ENCODE results near the gene PRKAR2B.

The PRKAR2B gene

GRCh38 chr7:107157091-107157490 lies 112.6 kb downstream of the PRKAR2B start:
- Histone ChIP-seq H4K8ac (ENCODE audit: low read depth, low read length) (no peak overlapping the region), H2BK15ac (ENCODE audit: low read length) (no peak overlapping the region), H2AK5ac (ENCODE audit: low read depth, low read length) (no peak overlapping the region), H3K27ac (replicated peaks; ENCODE audit: low read length) (no peak overlapping the region), H3K9ac (ENCODE audit: low read depth, low read length, poor library complexity) (no peak overlapping the region), H3K4me2 (ENCODE audit: insufficient read depth, low read length, poor library complexity, severe bottlenecking) (no peak overlapping the region), H3K79me1 (ENCODE audit: low read depth, low read length) (no peaks in the 10 kb centered on the region), H2BK120ac (ENCODE audit: low read depth, low read length) (no peak overlapping the region), H3K36me3 (replicated peaks in 1 of 2; ENCODE audit: control insufficient read depth in 2 of 2, insufficient read depth in 2 of 2, low read length in 2 of 2) (peaks cover 2 to 3% of the 10 kb centered on the region in 2 donors), H3K18ac (ENCODE audit: low read length) (no peak overlapping the region), H3K4me1 (ENCODE audit: control insufficient read depth in 2 of 2, insufficient read depth in 1 of 2, low read depth in 1 of 2, low read length in 2 of 2) (no peaks in the 10 kb centered on the region), H3K4me3 (ENCODE audit: low read length in 2 of 2) (no peak overlapping the region), H4K91ac (ENCODE audit: low read depth, low read length, poor library complexity) (no peak overlapping the region), H2AFZ (ENCODE audit: low read length) (no peak overlapping the region), H3K27me3 (ENCODE audit: control insufficient read depth in 3 of 3, insufficient read depth in 3 of 3, low read depth in 1 of 3, low read length in 3 of 3) (no peaks in the 10 kb centered on the region), H3K9me3 (replicated peaks in 1 of 2; ENCODE audit: control insufficient read depth in 2 of 2, insufficient read depth in 1 of 2, low read depth in 1 of 2, low read length in 2 of 2) (no peaks in the 10 kb centered on the region), H3K4ac (ENCODE audit: low read length) (no peak overlapping the region), H3K23ac (ENCODE audit: low read depth, low read length, poor library complexity) (no peak overlapping the region), H2BK5ac (ENCODE audit: low read length) (no peak overlapping the region), H3K14ac (ENCODE audit: low read length) (no peak overlapping the region), H2BK12ac (ENCODE audit: low read length) (no peak overlapping the region)
- no peak for DNase-seq (ENCODE audit: low spot score)
- WGBS, 2 donors (ENCODE audit: extremely low coverage in 2 of 2, insufficient read length in 2 of 2, insufficient replicate concordance in 1 of 2) = no CpG with 5 or more reads among the region's 7 CpGs

- WGBS, 2 donors (ENCODE audit: extremely low coverage in 2 of 2, insufficient read length in 2 of 2, insufficient replicate concordance in 1 of 2) = 100% methylated on average over 1 of the region's 2 CpGs; no CpG with 5 or more reads in 1 of the 2 donors
- H3K14ac ChIP-seq (ENCODE audit: low read length) = no peak overlapping the region
- no peak for DNase-seq (ENCODE audit: low spot score)
Observed at GRCh38 chr7:107158028-107158427, 113.5 kb downstream of the PRKAR2B start.

GRCh38 chr7:107160389-107160788 lies 115.9 kb downstream of the PRKAR2B start:
- Histone ChIP-seq H3K18ac (ENCODE audit: low read length) (no peak overlapping the region), H3K4me1 (ENCODE audit: control insufficient read depth in 2 of 2, insufficient read depth in 1 of 2, low read depth in 1 of 2, low read length in 2 of 2) (no peaks in the 10 kb centered on the region), H3K4me2 (ENCODE audit: insufficient read depth, low read length, poor library complexity, severe bottlenecking) (no peak overlapping the region), H3K9ac (ENCODE audit: low read depth, low read length, poor library complexity) (no peak overlapping the region), H2BK15ac (ENCODE audit: low read length) (no peak overlapping the region), H3K23ac (ENCODE audit: low read depth, low read length, poor library complexity) (no peak overlapping the region), H2AFZ (ENCODE audit: low read length) (no peak overlapping the region), H3K4ac (ENCODE audit: low read length) (no peak overlapping the region), H3K79me1 (ENCODE audit: low read depth, low read length) (no peaks in the 10 kb centered on the region), H2BK120ac (ENCODE audit: low read depth, low read length) (no peak overlapping the region), H3K27ac (replicated peaks; ENCODE audit: low read length) (no peak overlapping the region), H3K14ac (ENCODE audit: low read length) (no peak overlapping the region), H2BK5ac (ENCODE audit: low read length) (no peak overlapping the region), H4K8ac (ENCODE audit: low read depth, low read length) (no peak overlapping the region), H2BK12ac (ENCODE audit: low read length) (no peak overlapping the region), H4K91ac (ENCODE audit: low read depth, low read length, poor library complexity) (no peak overlapping the region), H3K36me3 (replicated peaks in 1 of 2; ENCODE audit: control insufficient read depth in 2 of 2, insufficient read depth in 2 of 2, low read length in 2 of 2) (peaks cover 0 to 3% of the 10 kb centered on the region in 2 donors), H3K27me3 (ENCODE audit: control insufficient read depth in 3 of 3, insufficient read depth in 3 of 3, low read depth in 1 of 3, low read length in 3 of 3) (no peaks in the 10 kb centered on the region), H2AK5ac (ENCODE audit: low read depth, low read length) (no peak overlapping the region), H3K9me3 (replicated peaks in 1 of 2; ENCODE audit: control insufficient read depth in 2 of 2, insufficient read depth in 1 of 2, low read depth in 1 of 2, low read length in 2 of 2) (no peaks in the 10 kb centered on the region), H3K4me3 (ENCODE audit: low read length in 2 of 2) (no peak overlapping the region)
- no CpG with 5 or more reads among the region's 2 CpGs for WGBS, 2 donors (ENCODE audit: extremely low coverage in 2 of 2, insufficient read length in 2 of 2, insufficient replicate concordance in 1 of 2)
- DNase-seq (ENCODE audit: low spot score) = no peak

More at GRCh38 chr7:107158028-107158427, 113.5 kb downstream of the PRKAR2B start:
- H3K36me3 ChIP-seq (replicated peaks in 1 of 2; ENCODE audit: control insufficient read depth in 2 of 2, insufficient read depth in 2 of 2, low read length in 2 of 2) = peaks cover 2 to 3% of the 10 kb centered on the region in 2 donors
- H3K9ac ChIP-seq (ENCODE audit: low read depth, low read length, poor library complexity) = no peak overlapping the region
- no peaks in the 10 kb centered on the region for H3K27me3 ChIP-seq (ENCODE audit: control insufficient read depth in 3 of 3, insufficient read depth in 3 of 3, low read depth in 1 of 3, low read length in 3 of 3)
- no peak overlapping the region for H3K4me3 ChIP-seq (ENCODE audit: low read length in 2 of 2)
- no peak overlapping the region for H2BK15ac ChIP-seq (ENCODE audit: low read length)
- H3K4me1 ChIP-seq (ENCODE audit: control insufficient read depth in 2 of 2, insufficient read depth in 1 of 2, low read depth in 1 of 2, low read length in 2 of 2) = no peaks in the 10 kb centered on the region
- no peak overlapping the region for H2BK5ac ChIP-seq (ENCODE audit: low read length)
- no peak overlapping the region for H2AK5ac ChIP-seq (ENCODE audit: low read depth, low read length)
- H4K91ac ChIP-seq (ENCODE audit: low read depth, low read length, poor library complexity) = no peak overlapping the region
- no peak overlapping the region for H4K8ac ChIP-seq (ENCODE audit: low read depth, low read length)
- H2BK12ac ChIP-seq (ENCODE audit: low read length) = no peak overlapping the region
- H3K4ac ChIP-seq (ENCODE audit: low read length) = no peak overlapping the region
- no peaks in the 10 kb centered on the region for H3K9me3 ChIP-seq (replicated peaks in 1 of 2; ENCODE audit: control insufficient read depth in 2 of 2, insufficient read depth in 1 of 2, low read depth in 1 of 2, low read length in 2 of 2)
- no peaks in the 10 kb centered on the region for H3K79me1 ChIP-seq (ENCODE audit: low read depth, low read length)
- H2BK120ac ChIP-seq (ENCODE audit: low read depth, low read length) = no peak overlapping the region
- no peak overlapping the region for H3K27ac ChIP-seq (replicated peaks; ENCODE audit: low read length)
- no peak overlapping the region for H2AFZ ChIP-seq (ENCODE audit: low read length)
- no peak overlapping the region for H3K23ac ChIP-seq (ENCODE audit: low read depth, low read length, poor library complexity)
- no peak overlapping the region for H3K4me2 ChIP-seq (ENCODE audit: insufficient read depth, low read length, poor library complexity, severe bottlenecking)
- H3K18ac ChIP-seq (ENCODE audit: low read length) = no peak overlapping the region

GRCh38 chr7:107161415-107161814 lies 116.9 kb downstream of the PRKAR2B start:
- Histone ChIP-seq H3K79me1 (ENCODE audit: low read depth, low read length) (no peaks in the 10 kb centered on the region), H3K14ac (ENCODE audit: low read length) (no peak overlapping the region), H4K8ac (ENCODE audit: low read depth, low read length) (no peak overlapping the region), H2BK5ac (ENCODE audit: low read length) (no peak overlapping the region), H3K4me3 (ENCODE audit: low read length in 2 of 2) (no peak overlapping the region), H2BK12ac (ENCODE audit: low read length) (no peak overlapping the region), H3K4ac (ENCODE audit: low read length) (no peak overlapping the region), H3K27me3 (ENCODE audit: control insufficient read depth in 3 of 3, insufficient read depth in 3 of 3, low read depth in 1 of 3, low read length in 3 of 3) (no peaks in the 10 kb centered on the region), H3K27ac (replicated peaks; ENCODE audit: low read length) (no peak overlapping the region), H3K9ac (ENCODE audit: low read depth, low read length, poor library complexity) (no peak overlapping the region), H3K18ac (ENCODE audit: low read length) (no peak overlapping the region), H3K4me2 (ENCODE audit: insufficient read depth, low read length, poor library complexity, severe bottlenecking) (no peak overlapping the region), H3K9me3 (replicated peaks in 1 of 2; ENCODE audit: control insufficient read depth in 2 of 2, insufficient read depth in 1 of 2, low read depth in 1 of 2, low read length in 2 of 2) (no peaks in the 10 kb centered on the region), H2AFZ (ENCODE audit: low read length) (no peak overlapping the region), H2BK15ac (ENCODE audit: low read length) (no peak overlapping the region), H3K4me1 (ENCODE audit: control insufficient read depth in 2 of 2, insufficient read depth in 1 of 2, low read depth in 1 of 2, low read length in 2 of 2) (no peaks in the 10 kb centered on the region), H2BK120ac (ENCODE audit: low read depth, low read length) (no peak overlapping the region), H3K23ac (ENCODE audit: low read depth, low read length, poor library complexity) (no peak overlapping the region), H3K36me3 (replicated peaks in 1 of 2; ENCODE audit: control insufficient read depth in 2 of 2, insufficient read depth in 2 of 2, low read length in 2 of 2) (peaks cover 0 to 3% of the 10 kb centered on the region in 2 donors), H2AK5ac (ENCODE audit: low read depth, low read length) (no peak overlapping the region), H4K91ac (ENCODE audit: low read depth, low read length, poor library complexity) (no peak overlapping the region)
- WGBS, 2 donors (ENCODE audit: extremely low coverage in 2 of 2, insufficient read length in 2 of 2, insufficient replicate concordance in 1 of 2) = no CpG with 5 or more reads among the region's 3 CpGs
- no peak for DNase-seq (ENCODE audit: low spot score)
